NCI-H460 (cell line): ENCODE data around the gene WDR62. TPM values are rescaled to one million over a fixed set of nuclear protein-coding genes. Genes with fewer than 3 reads are reported as not detected.
A peak's percentile ranks its signal among the peaks of the same experiment; 100 is the strongest.

Experiments
- DNase-seq: peaks from one replicate; pipeline ENCODE4 v3.0.0-alpha.2; 2016; ENCODE audit warnings: low read depth; ENCODE audit errors: extremely low read depth
- total RNA-seq: library from RNA; depleted of rRNA; stranded (reverse); fragments of >200 nt; shearing (Covaris generic); gene quantifications from 2 replicates; pipeline ENCODE4 v1.2.3, GENCODE V29; 2014; rRNA removed

The WDR62 gene
- total RNA-seq, 1 experiment from 2014 or later = 12.3 TPM

DNA sequence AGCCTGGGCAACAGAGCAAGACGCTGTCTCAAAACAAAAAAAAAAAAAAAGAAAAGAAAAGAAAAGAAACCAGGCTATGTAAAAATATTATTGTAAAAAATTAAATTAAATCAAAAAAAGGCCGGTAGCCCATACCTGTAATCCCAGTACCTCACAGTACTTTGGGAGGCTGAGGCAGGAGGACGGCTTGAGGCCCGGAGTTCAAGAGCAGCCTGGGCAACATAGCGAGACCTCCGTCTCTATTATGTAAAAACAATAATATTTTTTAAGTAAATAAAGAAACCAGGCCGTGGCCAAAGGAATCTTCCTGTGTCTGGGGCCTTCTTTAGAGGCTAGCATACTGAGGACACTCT is 84.4 kb downstream of the WDR62 start:
- no peak for DNase-seq

DNA sequence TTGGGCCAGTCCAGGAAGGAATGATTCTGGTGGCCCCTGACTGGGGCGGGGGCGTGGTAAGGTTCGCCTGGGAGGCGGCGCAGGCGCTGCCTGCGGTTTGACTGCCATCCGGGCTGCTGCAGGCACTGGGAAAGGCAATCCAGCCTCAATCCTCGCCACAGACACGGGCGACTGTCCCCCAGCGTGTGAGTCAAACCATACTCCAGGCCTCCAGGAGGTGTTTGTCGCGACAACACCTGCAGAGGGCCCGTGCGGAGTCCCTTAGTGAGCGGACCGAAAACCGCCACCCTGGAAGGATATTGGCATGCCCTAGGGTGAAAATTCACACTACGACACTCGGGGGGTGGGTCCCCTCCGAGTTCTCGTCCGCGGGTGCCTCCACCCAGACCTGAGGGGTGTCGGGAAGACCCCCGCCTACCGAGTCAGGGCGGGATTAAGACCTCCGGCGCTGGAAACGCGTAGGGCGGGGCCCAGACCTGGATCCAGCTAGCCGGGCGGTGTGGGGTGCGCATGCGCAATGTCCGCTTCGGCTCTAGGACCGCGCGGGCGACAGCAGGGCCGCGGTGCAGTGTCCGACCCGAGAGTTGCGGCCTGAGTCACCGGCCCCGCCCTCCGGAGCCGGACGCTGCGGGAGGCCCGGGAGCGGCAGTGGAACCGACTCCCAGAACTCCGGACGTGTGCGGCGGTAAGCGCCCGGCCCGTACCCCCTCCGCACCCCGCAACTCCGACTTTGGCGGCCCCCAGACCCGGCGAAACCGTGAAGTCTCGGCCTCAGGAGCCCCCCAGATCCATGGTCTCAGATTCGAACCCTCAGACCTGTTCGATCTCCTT is 85.0 kb downstream of the WDR62 start, which contains the start of gene CAPNS1:
CAPNS1 (plus strand) TSS at position 594 of the 831 bp plus-strand sequence. CDS start 946 bp downstream, outside the sequence.
- DNase-seq = peak; percentile 97

DNA sequence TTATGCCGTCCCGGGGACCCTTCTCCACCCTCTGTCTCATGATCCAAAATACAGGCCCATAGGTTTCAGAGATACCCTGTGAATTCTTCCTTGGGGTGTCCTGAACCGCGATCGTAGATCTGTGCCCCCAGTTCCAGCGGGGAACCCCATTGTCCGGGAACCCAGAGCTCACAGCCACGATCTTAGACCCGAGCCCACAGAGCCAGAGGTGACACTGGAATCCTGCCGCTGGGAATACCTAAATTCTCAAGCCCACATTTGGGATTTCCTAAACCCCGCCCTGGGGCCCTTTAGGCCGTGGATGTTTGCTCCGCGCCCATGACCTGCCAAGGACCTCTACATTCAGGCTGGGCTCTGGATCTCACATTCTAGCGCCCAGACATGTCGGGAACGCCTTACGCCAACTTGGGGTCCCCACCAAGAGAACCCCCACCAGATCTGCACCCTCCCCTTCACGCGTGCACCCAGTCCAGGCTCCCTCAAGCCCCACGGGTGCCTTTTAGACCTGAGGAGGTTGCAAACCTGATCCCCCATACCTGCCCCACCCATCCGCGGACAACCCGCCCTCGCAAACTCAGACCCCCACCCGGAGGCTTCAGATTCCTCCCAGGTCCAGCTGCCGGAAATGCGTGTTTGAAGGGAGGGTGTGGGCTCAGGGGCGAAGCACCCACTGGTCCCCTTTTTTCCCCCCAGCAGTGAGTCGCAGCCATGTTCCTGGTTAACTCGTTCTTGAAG is 85.8 kb downstream of the WDR62 start:
- peak; percentile 54 for DNase-seq

DNA sequence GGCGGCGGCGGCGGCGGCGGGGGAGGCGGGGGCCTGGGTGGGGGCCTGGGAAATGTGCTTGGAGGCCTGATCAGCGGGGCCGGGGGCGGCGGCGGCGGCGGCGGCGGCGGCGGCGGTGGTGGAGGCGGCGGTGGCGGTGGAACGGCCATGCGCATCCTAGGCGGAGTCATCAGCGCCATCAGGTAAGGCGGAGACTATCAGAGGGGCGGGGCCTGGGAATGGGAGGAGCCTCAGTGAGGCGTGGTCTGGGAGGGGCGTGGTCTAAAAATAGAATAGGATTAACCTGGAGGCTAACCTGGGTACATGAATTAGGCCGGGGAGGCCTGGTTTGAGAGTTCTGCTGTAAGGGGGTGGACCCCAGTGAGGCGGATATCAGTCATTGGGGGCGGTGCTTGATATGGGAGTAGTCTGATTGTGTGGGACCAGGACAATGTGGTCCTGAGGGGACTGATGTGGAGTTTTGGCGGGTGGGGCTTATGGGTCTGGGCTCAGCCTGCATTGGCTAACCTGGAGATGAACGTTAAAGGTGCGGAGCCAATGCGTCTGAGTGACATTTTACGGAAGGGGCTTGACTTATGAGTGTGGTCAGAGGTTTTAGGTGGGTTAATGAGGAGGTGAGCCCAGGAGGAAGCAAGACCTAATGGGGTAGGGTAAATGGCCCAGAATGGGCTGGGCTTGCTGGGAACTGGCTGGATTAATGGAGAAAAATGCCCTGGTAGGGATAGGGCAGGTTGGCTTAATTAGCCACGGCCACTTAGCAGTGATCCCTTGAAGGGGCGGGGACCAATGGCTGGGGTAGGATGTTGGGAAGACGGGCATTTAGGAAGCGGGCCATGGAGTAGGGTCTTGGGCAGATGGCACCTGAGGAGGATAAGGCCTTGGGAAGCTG is 86.6 kb downstream of the WDR62 start:
- DNase-seq = peak; percentile 86

DNA sequence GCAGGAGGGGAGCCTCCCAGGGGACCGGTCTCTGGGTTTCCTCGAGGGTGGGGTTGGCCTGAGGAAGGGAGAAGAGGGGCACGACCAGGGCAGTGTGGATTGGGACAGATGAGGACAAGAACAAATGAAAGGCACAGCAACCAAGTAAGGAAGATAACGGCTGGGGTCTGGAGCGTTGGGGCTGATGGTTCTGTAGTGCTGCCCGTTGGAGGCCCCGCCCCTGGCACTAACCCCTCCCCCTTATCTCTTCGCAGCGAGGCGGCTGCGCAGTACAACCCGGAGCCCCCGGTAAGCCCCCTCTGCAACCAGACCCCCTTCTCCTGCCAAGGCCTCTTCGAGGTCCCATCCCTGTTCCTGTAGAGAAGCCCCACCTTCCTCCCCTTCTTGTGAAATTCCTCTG is 87.3 kb downstream of the WDR62 start:
- no peak for DNase-seq

DNA sequence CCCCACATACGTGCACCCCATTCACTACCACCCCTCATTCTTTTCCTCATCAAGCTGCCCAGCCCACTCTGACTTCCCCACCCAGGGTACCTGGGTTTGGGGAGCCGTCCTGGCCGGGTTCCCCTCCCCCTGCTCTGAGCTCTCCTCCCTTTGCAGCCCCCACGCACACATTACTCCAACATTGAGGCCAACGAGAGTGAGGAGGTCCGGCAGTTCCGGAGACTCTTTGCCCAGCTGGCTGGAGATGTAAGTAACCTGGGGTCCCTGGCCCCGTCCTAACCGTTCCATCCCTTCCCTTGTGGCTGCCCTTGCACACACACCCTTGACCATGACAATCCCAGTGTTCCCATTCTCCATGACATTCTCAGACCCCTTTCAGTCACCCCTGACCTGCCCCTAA is 87.8 kb downstream of the WDR62 start:
- DNase-seq = no peak

DNA sequence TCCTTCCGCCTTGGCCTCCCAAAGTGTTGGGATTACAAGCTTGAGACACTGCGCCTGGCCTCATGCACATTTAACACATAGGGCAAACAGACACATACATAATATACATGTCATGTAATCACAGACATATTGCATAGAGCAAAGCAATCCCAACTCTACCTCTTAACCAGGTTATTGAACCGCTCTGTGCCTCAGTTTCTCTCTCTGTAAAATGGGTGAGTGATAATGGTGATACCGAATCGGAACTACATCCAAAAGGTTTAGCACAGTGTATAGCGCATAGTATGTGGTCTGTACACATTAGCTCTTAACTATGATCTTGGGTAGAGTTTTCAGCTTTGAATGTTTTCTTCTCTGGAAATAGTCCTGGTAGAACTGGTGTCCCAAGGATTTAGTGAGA is 89.9 kb downstream of the WDR62 start:
- no peak for DNase-seq

DNA sequence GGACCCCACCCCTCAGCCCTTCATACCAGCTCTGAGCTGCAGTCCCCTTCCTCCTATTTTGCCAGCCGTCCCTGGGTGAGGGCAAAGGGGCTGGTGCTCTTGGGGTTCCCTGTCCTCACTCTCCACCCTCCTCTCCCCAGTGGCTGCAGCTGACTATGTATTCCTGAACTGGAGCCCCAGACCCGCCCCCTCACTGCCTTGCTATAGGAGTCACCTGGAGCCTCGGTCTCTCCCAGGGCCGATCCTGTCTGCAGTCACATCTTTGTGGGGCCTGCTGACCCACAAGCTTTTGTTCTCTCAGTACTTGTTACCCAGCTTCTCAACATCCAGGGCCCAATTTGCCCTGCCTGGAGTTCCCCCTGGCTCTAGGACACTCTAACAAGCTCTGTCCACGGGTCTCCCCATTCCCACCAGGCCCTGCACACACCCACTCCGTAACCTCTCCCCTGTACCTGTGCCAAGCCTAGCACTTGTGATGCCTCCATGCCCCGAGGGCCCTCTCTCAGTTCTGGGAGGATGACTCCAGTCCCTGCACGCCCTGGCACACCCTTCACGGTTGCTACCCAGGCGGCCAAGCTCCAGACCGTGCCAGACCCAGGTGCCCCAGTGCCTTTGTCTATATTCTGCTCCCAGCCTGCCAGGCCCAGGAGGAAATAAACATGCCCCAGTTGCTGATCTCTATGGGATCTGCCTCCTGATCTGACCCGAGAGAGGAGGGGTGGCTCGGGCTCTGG is 95.1 kb downstream of the WDR62 start:
- no peak for DNase-seq

DNA sequence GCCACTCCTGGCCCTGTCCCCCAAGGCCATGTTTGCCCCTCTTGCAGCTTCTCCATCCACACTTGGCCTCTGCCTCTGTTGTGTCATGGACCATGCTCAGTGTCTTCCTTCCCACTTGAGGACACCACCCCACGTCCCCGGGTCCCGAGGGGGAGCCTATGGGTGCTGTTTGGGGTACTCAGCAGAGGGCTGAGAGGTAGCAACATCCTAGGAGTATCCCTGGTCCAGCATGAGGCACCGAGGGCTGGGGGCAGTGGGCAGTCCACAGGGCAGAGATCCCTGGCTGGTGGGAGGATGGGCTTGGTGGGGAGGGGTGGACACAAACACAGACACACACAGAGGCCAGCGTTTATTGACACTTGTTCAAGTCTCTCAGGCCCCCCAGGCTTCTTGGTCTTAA is 95.9 kb downstream of the WDR62 start:
- no peak for DNase-seq

DNA sequence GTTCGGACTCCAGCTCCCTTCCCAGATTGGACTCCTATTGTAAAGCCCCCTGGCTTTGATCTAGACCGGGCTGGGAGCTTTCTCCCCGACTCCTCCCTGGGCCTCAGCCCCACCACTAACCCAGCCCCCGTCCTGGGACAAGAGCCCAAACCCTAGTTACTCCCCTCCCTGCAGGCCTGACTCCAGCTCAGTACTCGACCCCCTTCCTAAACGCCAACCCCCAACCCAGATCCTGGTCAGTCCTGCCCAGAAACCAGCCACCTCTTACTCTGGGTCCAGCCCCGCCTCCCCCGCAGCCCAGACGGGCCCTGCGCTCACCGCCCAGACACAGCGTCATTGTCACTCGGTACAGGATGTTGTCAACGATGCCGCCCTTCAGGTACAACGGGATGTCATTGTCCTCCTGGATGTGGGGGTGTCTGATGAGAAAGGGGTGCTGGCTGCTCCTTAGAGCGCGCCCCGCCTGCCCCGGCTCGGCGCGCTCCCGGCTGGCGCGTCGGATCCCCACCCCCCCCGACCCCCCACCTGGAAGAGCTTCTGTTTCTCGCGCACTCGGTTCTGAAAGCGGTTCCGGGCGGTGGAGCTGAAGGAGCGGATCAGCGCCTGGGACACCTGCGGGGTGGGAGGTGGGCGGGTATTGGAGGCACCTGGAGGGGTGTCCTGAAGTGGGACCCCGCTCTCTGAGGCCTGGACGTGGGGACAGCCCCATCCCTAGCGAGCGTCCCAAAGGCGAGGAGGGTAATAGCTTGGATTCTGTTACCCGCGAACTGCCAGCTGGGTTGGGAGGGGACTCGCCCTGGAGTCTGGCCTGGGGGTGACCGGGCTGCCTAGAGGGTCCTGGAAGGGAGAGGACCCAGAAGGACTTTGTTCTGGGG is 96.7 kb downstream of the WDR62 start:
- DNase-seq = no peak

DNA sequence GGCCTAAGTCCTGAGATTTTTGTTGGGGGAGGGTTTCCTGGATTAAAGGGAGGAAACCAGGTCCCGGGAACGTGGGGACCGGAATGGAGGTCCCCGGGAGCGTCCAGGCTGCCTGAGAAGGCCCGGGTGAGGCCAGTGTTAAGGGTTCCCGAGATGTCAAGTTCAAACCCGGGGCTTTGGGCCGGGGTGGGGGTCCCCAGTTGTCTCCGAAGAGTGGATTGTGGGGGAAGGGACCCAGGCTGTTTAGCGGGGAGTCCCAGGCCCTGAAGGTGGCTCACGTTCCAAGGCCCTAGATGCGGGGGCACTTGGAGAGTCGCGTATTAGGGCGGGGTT is 97.3 kb downstream of the WDR62 start:
- no peak for DNase-seq

DNA sequence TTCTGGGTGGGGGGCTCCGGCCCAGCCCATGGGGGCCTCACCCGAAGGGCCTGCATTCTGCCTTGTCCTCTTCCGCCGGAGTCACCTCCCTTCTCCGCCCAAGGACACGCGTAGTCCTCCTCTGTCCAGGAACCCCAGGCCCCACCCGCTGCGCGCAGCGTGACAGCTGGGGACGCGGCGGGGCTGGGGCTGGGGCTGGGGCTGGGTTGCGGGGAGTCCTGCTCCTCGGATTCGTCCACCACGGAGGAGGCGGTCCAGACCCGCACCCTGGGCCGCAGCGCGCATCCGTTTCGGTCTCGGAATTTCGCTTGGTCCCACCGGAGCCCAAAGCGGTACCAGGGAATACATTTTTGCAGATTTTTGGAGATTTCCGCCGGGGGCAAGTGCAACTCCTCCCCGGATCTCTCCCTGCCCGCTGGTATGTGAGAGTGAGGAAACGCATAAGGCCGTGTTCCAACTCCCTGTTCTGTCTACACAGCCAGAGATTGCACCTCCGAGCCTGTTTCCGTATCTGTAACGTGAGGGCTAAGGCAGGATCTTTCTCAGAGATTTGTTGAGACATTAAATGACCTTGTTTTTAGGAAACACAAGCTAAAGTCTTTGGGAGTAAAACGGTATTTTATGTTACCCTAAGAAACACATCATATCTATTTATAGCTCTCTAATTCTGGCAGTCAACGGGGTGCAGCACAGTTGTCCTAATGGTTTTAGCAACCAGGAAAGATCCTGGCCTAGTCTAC is 97.8 kb downstream of the WDR62 start, which contains the start of gene COX7A1:
COX7A1 (minus strand) TSS at position 96 of the 740 bp plus-strand sequence; CDS start at position 56, 40 bp downstream.
- no peak for DNase-seq

DNA sequence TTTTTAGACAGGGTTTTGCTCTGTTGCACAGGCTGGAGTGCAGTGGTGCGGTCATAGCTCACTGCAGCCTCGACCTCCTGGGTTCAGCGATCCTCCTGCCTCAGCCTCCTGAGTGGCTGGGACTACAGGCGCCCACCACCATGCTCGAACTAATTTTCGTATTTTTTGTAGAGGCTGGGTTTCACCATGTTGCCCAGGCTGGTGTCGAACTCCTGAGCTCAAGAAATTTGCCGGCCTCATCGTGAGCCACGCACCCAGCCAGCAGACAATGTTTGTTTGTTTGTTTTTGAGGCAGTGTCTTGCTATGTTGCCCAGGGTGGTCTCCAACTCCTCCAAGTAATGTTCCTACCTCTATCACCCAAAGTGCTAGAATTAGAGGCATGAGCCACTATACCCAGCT is 98.4 kb downstream of the WDR62 start:
- DNase-seq = no peak

Other genes starting within 250 kb of the WDR62 start
- not detected in 2 replicates for gene PRODH2, start 242.1 kb upstream of the WDR62 start, total RNA-seq
- gene NPHS1, start 202.4 kb upstream of the WDR62 start, total RNA-seq = not detected in 2 replicates
- 0.12 and 0.32 TPM in 2 replicates for gene KIRREL2, start 198.0 kb upstream of the WDR62 start, total RNA-seq
- gene APLP1, start 186.3 kb upstream of the WDR62 start, total RNA-seq = 12.2 and 19.5 TPM in 2 replicates
- gene NFKBID, start 154.4 kb upstream of the WDR62 start, total RNA-seq = 4.3 and 5.1 TPM in 2 replicates
- not detected in 2 replicates for gene HCST, start 152.4 kb upstream of the WDR62 start, total RNA-seq
- gene TYROBP, start 146.6 kb upstream of the WDR62 start, total RNA-seq = 0.64 TPM in 1 of 2 replicates, not detected in the other
- gene LRFN3, start 118.5 kb upstream of the WDR62 start, total RNA-seq = 3.5 and 6.1 TPM in 2 replicates
- 19.8 and 26.1 TPM in 2 replicates for gene SDHAF1, start 59.7 kb upstream of the WDR62 start, total RNA-seq
- gene SYNE4, start 46.1 kb upstream of the WDR62 start, total RNA-seq = 0.22 and 0.26 TPM in 2 replicates
- gene ALKBH6, start 40.7 kb upstream of the WDR62 start, total RNA-seq = 21.1 and 25.6 TPM in 2 replicates
- 0.27 and 0.35 TPM in 2 replicates for gene CLIP3, start 22.0 kb upstream of the WDR62 start, total RNA-seq
- 2.9 and 3.0 TPM in 2 replicates for gene THAP8, start 612 bp upstream of the WDR62 start, total RNA-seq
- not detected in 2 replicates for gene OVOL3, start 56.2 kb downstream of the WDR62 start, total RNA-seq
- gene POLR2I, start 60.0 kb downstream of the WDR62 start, total RNA-seq = 90.1 and 139 TPM in 2 replicates
- 147 and 154 TPM in 2 replicates for gene TBCB, start 60.6 kb downstream of the WDR62 start, total RNA-seq
- 417 and 452 TPM in 2 replicates for gene CAPNS1, start 85.2 kb downstream of the WDR62 start, total RNA-seq
- gene COX7A1, start 97.5 kb downstream of the WDR62 start, total RNA-seq = not detected in 2 replicates
- 5.4 and 6.5 TPM in 2 replicates for gene ZNF565, start 159.8 kb downstream of the WDR62 start, total RNA-seq
- gene ZNF146, start 160.2 kb downstream of the WDR62 start, total RNA-seq = 132 and 138 TPM in 2 replicates